ENCODE measurements around the gene CPNE5. TPM values are rescaled to one million over a fixed set of nuclear protein-coding genes. Genes with fewer than 3 reads are reported as not detected.

Gene CPNE5
- total RNA-seq = 0.51 to 1.7 TPM (median 1.2 TPM) in 3 replicates

GRCh38 chr6:36838896-36839748 lies at the start of gene CPNE5:
CPNE5 (minus strand) TSS chr6:36839444; CDS start chr6:36839377, 67 bp downstream.
- Mint-ChIP-seq H3K27ac (no peak within 1 kb of the TSS), H3K27me3 (ENCODE audit: low read depth) (peaks cover 69% of the 10 kb centered on the region), H3K36me3 (no peaks in the 10 kb centered on the region), H3K4me3 (peak within 1 kb of the TSS; percentile 70), H3K4me1 (peaks cover 23% of the 10 kb centered on the region), H3K9me3 (no peaks in the 10 kb centered on the region)
- peak; percentile 33 to 62 for DNase-seq (ENCODE audit: low spot score in 2 of 2, unreplicated experiment in 2 of 2)
- TF ChIP-seq CTCF (IDR thresholded peaks at IDR 0.05; ENCODE audit: unreplicated experiment) = no peak

DNA sequence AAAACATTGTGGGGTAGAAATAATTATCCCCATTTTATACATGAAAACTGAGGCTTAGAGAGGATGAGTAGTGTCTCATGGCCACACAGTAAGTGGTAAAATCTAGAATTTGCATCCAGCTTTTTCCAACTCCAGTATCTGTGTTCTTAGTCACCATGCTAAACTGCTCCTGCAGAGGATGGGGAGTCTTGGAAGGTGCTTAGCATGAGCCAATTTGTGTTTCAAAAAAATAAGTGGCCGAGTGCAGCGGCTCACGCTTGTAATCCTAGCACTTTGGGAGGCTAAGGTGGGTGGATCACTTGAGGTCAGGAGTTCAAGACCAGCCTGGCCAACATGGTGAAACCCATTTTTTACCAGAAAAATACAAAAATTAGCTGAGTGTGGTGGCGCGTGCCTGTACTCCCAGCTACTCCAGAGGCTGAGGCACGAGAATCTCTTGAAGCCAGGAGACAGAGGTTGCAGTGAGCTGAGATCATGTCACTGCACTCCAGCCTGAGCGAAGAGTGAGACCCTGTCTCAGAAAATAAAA lies 48.9 kb upstream of the CPNE5 start:
- no peak overlapping the region for H3K4me3 Mint-ChIP-seq
- TF ChIP-seq CTCF (IDR thresholded peaks at IDR 0.05; ENCODE audit: unreplicated experiment) = no peak
- peaks cover 19% of the 10 kb centered on the region for H3K4me1 Mint-ChIP-seq
- H3K27me3 Mint-ChIP-seq (ENCODE audit: low read depth) = no peaks in the 10 kb centered on the region
- H3K9me3 Mint-ChIP-seq = no peaks in the 10 kb centered on the region
- no peak overlapping the region for H3K27ac Mint-ChIP-seq
- no peak for DNase-seq (ENCODE audit: low spot score in 2 of 2, unreplicated experiment in 2 of 2)
- H3K36me3 Mint-ChIP-seq = peaks cover 2% of the 10 kb centered on the region

- H3K27me3 Mint-ChIP-seq (ENCODE audit: low read depth) = no peaks in the 10 kb centered on the region
Measured at GRCh38 chr6:36886950-36887618, 47.8 kb upstream of the CPNE5 start.

GRCh38 chr6:36885461-36886401 lies 46.5 kb upstream of the CPNE5 start, which contains the start of gene C6orf89:
C6orf89 (plus strand) TSS chr6:36885952; CDS start chr6:36899445, 13,493 bp downstream.
- Mint-ChIP-seq H3K27ac (peak within 1 kb of the TSS; percentile 95), H3K36me3 (no peaks in the 10 kb centered on the region), H3K9me3 (no peaks in the 10 kb centered on the region), H3K4me1 (peaks cover 19% of the 10 kb centered on the region), H3K27me3 (ENCODE audit: low read depth) (no peaks in the 10 kb centered on the region), H3K4me3 (peak within 1 kb of the TSS; percentile 91)
- peak; percentile 86 for TF ChIP-seq CTCF (IDR thresholded peaks at IDR 0.05; ENCODE audit: unreplicated experiment)
- peak; percentile 87 to 93 for DNase-seq (ENCODE audit: low spot score in 2 of 2, unreplicated experiment in 2 of 2)

More at GRCh38 chr6:36886950-36887618, 47.8 kb upstream of the CPNE5 start:
- TF ChIP-seq CTCF (IDR thresholded peaks at IDR 0.05; ENCODE audit: unreplicated experiment) = no peak
- Mint-ChIP-seq H3K36me3 (peaks cover 2% of the 10 kb centered on the region), H3K4me1 (peaks cover 19% of the 10 kb centered on the region), H3K4me3 (peak overlapping the region; percentile 91), H3K9me3 (no peaks in the 10 kb centered on the region), H3K27ac (peak overlapping the region; percentile 95)
- no peak for DNase-seq (ENCODE audit: low spot score in 2 of 2, unreplicated experiment in 2 of 2)

DNA sequence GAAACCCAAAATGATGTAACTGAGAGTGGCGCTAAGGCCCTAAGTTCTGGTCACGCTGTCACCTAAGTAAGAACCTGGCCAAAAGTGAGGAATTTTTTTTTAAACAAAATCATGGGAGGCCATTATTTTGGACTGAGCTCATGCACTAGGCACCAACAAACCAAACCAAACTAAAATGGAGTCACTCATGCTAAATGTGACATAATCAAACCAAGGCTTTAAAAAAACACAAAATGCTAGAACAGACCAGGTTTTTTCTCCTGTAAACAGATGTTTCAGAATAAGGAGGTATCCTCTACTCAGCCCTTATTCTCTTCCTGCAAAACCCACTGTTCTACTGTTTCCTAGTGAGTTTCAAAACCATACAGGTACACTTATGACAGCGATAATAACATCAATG lies 45.4 kb upstream of the CPNE5 start:
- no peak for DNase-seq (ENCODE audit: low spot score in 2 of 2, unreplicated experiment in 2 of 2)
- Mint-ChIP-seq H3K9me3 (no peaks in the 10 kb centered on the region), H3K36me3 (no peaks in the 10 kb centered on the region), H3K27me3 (ENCODE audit: low read depth) (no peaks in the 10 kb centered on the region), H3K4me1 (peaks cover 19% of the 10 kb centered on the region), H3K27ac (no peak overlapping the region), H3K4me3 (no peak overlapping the region)
- TF ChIP-seq CTCF (IDR thresholded peaks at IDR 0.05; ENCODE audit: unreplicated experiment) = no peak
